Mesothelial cell of epicardium (in vitro differentiated cells): Measurements from ENCODE around the gene SYCP1. TPM values are rescaled to one million over a fixed set of nuclear protein-coding genes. Genes with fewer than 3 reads are reported as not detected.
A peak's percentile ranks its signal among the peaks of the same experiment; 100 is the strongest.
"Not testable (repeated sequence)": the region's sequence is repeated elsewhere in the genome, so short reads cannot be mapped to it uniquely, and the experiment has no call there.

Experiments
- DNase-seq, 2 experiments: peaks; one replicate each; pipeline ENCODE4 v3.0.0; 2021; ENCODE audit warnings: low spot score in 2 of 2; ENCODE audit not compliant: unreplicated experiment in 2 of 2
- H3K27ac Mint-ChIP-seq: 2 replicates; pipeline ENCODE4 v1.8.0; 2021; ENCODE audit warnings: mixed read lengths
- H3K27me3 Mint-ChIP-seq: 2 replicates; pipeline ENCODE4 v1.8.0; 2021; ENCODE audit warnings: low read depth, mixed read lengths
- H3K36me3 Mint-ChIP-seq: 2 replicates; pipeline ENCODE4 v1.8.0; 2021; ENCODE audit warnings: mixed read lengths
- H3K4me1 Mint-ChIP-seq: 2 replicates; pipeline ENCODE4 v1.8.0; 2021; ENCODE audit warnings: mixed read lengths
- H3K4me3 Mint-ChIP-seq: 2 replicates; pipeline ENCODE4 v1.8.0; 2021; ENCODE audit warnings: mild to moderate bottlenecking, moderate library complexity, mixed read lengths
- H3K9me3 Mint-ChIP-seq: 2 replicates; pipeline ENCODE4 v1.8.0; 2021; ENCODE audit warnings: mixed read lengths
- total RNA-seq: library from RNA; stranded (reverse); gene quantifications from 3 replicates; pipeline ENCODE4 v1.2.1, GENCODE V29; 2021
- TF ChIP-seq, protein P1 (sequence below): fragments of 200-600 bp; sonication (generic); IDR thresholded peaks from one replicate; pipeline ENCODE4 v1.5.0; 2021; ENCODE audit warnings: antibody characterized with exemption; ENCODE audit not compliant: unreplicated experiment

Gene SYCP1
- total RNA-seq, 1 donor from 2014 or later, result not detected

DNA sequence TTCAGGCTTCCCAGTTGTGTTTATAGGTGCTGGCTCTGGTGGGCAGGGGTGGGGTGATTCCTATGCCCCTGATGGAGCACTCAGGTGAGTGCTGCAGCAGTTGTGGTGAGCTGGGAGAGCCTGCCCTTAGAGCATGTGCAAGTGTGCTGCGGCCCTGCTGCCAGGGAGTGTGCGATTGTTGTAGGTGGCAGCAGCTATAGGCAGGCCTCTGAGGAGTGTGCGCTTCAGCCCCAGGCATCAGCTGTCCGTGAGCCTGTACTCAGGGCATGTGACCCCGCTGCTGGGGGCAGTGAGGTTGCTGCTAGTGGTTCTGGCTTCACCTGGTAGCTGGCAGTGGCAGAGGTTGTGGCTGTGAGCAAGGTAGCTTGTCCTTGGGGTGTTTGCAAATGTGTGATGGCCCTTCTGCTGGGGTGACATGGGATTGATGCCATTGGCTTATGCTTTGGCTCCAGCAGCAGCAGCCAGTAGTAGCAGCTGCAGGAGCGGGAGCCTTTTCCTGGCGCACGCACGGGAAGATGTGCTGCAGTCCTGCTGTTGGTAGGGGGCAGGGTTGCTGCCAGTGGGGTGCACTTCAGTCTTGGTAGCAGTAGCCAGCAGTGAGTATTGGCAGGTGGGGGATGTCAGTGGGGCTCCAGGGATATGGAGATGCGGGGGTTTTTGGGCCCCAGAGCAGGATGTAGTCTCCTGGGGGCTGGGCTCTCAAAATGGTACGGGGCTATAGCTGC is 37.7 kb downstream of the SYCP1 start:
- Mint-ChIP-seq H3K27ac (no peak overlapping the region), H3K36me3 (no peaks in the 10 kb centered on the region), H3K4me1 (peaks cover 2% of the 10 kb centered on the region), H3K27me3 (peaks cover 7% of the 10 kb centered on the region), H3K9me3 (peaks cover 4% of the 10 kb centered on the region), H3K4me3 (no peak overlapping the region)
- DNase-seq, result no peak
- TF ChIP-seq, protein P1, sequence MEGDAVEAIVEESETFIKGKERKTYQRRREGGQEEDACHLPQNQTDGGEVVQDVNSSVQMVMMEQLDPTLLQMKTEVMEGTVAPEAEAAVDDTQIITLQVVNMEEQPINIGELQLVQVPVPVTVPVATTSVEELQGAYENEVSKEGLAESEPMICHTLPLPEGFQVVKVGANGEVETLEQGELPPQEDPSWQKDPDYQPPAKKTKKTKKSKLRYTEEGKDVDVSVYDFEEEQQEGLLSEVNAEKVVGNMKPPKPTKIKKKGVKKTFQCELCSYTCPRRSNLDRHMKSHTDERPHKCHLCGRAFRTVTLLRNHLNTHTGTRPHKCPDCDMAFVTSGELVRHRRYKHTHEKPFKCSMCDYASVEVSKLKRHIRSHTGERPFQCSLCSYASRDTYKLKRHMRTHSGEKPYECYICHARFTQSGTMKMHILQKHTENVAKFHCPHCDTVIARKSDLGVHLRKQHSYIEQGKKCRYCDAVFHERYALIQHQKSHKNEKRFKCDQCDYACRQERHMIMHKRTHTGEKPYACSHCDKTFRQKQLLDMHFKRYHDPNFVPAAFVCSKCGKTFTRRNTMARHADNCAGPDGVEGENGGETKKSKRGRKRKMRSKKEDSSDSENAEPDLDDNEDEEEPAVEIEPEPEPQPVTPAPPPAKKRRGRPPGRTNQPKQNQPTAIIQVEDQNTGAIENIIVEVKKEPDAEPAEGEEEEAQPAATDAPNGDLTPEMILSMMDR, result no peak

GRCh38 chr1:114896795-114897194 is 42.1 kb downstream of the SYCP1 start:
- Mint-ChIP-seq H3K27ac (peak overlapping the region; percentile 16), H3K4me3 (no peak overlapping the region), H3K27me3 (peaks cover 2% of the 10 kb centered on the region), H3K4me1 (peaks cover 5% of the 10 kb centered on the region), H3K36me3 (no peaks in the 10 kb centered on the region), H3K9me3 (no peaks in the 10 kb centered on the region)
- no peak for DNase-seq
- TF ChIP-seq, protein P1, result no peak

DNA sequence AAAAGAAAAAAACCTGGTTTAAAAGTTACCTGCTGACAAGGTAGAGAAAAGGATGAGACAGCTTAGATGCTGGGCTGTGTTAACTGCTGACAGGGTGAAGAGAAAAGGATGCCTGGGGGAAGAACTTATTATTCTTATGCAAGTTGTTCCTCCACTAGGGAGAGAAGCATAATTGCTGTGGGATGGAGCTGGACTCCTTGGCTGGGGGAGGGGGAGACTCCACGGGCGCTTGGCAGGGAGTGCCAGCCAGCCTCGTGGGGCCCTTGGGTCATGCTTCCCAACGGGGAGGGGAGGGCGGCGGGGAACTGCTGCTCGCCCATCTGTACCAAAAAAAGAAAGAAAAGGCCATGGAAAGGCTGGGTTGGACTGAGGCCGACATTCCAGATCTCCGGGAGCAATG is 47.2 kb downstream of the SYCP1 start:
- H3K27me3 Mint-ChIP-seq, result no peaks in the 10 kb centered on the region
- no peak overlapping the region for H3K27ac Mint-ChIP-seq
- H3K9me3 Mint-ChIP-seq, result peaks cover 6% of the 10 kb centered on the region
- TF ChIP-seq, protein P1, result no peak
- H3K4me3 Mint-ChIP-seq, result peak overlapping the region; percentile 44
- DNase-seq, result no peak
- no peaks in the 10 kb centered on the region for H3K36me3 Mint-ChIP-seq
- H3K4me1 Mint-ChIP-seq, result peaks cover 9% of the 10 kb centered on the region

GRCh38 chr1:114902343-114902742 is 47.7 kb downstream of the SYCP1 start:
- Mint-ChIP-seq H3K4me1 (peaks cover 8% of the 10 kb centered on the region), H3K27ac (no peak overlapping the region), H3K36me3 (no peaks in the 10 kb centered on the region), H3K9me3 (peaks cover 6% of the 10 kb centered on the region), H3K4me3 (peak overlapping the region; percentile 44), H3K27me3 (peaks cover 4% of the 10 kb centered on the region)
- TF ChIP-seq, protein P1, result no peak
- no peak for DNase-seq

DNA sequence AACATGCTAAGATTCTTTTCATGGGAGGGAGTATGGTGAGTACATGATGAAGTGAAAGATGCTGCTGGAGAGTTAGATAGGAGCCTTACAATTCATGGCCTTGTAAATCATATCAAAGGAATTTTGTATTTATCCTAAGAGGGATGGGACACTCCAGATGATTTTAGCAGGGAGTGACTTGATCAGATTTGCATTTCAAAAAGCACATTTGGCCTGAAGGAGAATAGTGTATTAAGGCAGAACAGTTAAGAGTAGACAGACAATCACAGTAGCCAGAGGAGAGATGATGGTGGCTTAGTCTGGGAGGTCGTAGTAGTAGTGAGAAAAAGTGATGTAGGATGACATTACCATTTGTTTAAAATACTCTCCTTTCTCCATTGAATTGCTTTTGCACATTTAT is 48.8 kb downstream of the SYCP1 start:
- DNase-seq, result no peak
- H3K36me3 Mint-ChIP-seq, result no peaks in the 10 kb centered on the region
- H3K27me3 Mint-ChIP-seq, result peaks cover 8% of the 10 kb centered on the region
- no peak overlapping the region for H3K27ac Mint-ChIP-seq
- peaks cover 6% of the 10 kb centered on the region for H3K9me3 Mint-ChIP-seq
- TF ChIP-seq, protein P1, result no peak
- H3K4me1 Mint-ChIP-seq, result peaks cover 8% of the 10 kb centered on the region
- H3K4me3 Mint-ChIP-seq, result no peak overlapping the region

GRCh38 chr1:114915720-114916119 is 61.1 kb downstream of the SYCP1 start:
- peaks cover 54% of the 10 kb centered on the region for H3K27me3 Mint-ChIP-seq
- H3K36me3 Mint-ChIP-seq, H3K9me3 Mint-ChIP-seq: not testable (repeated sequence)

More at GRCh38 chr1:114915720-114916119, 61.1 kb downstream of the SYCP1 start:
- H3K4me3 Mint-ChIP-seq, DNase-seq, H3K4me1 Mint-ChIP-seq, H3K27ac Mint-ChIP-seq: not testable (repeated sequence)
